Stimulated activated CD4-positive, alpha-beta T cell treated with anti-CD3 and anti-CD28 coated beads, Interleukin-12 subunit alpha, Interleukin-12 subunit beta, amount 100 ng/mL, for 48 hours (primary cell): Measurements from ENCODE around the gene ACOXL.

Experiments used
- DNase-seq, 3 donors: peaks; one replicate each; pipeline ENCODE4 v3.0.0-alpha.2; 2020; ENCODE audit warnings: low read depth in 2 of 3, low spot score in 1 of 3

The ACOXL gene

GRCh38 chr2:110790907-110791306 is 58.5 kb downstream of the ACOXL start:
- DNase-seq, result no peak

DNA sequence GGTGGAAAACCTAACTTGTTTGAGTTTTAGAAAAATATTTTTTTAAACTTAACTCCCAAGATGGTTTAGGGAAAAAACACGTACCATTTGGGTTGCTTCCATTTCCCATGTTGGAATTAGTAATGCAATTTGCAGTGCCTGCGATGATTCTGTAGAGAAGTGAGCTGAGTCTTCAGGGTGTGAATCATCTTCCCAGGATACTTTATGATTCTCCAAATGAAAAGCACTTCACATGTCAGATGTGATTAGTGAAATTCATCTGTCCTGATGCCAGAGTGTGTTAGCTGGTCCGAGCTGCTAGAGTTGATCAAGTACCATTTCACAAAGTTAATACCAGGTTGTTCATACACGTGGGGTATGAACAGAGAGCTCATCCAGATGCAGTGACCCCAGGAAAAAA is 59.1 kb downstream of the ACOXL start:
- DNase-seq, result no peak

- no peak for DNase-seq
These were observed 60.7 kb downstream of the ACOXL start for GRCh38 chr2:110793034-110793433.

GRCh38 chr2:110794390-110794789 is 62.0 kb downstream of the ACOXL start:
- DNase-seq, result no peak

DNA sequence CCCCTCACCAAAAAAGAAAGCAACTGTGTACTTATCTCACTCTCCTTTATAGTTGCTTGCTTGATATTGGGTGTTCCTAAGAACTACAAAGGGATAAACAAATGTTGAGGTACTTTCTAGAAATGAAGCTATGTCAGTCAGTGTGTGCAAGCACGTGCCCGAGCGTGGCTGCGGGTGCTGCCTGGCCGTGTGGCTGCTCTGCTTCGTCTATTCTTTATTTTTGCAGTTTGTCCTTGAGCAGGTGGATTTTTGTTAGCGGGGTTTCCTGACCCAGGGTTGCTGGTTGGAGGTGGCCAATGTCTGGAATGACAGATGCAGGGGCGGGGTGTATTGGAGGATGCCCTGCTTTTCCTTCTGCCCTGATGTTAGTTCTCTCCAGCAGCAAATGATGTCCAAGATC is 62.6 kb downstream of the ACOXL start:
- DNase-seq, result no peak

DNA sequence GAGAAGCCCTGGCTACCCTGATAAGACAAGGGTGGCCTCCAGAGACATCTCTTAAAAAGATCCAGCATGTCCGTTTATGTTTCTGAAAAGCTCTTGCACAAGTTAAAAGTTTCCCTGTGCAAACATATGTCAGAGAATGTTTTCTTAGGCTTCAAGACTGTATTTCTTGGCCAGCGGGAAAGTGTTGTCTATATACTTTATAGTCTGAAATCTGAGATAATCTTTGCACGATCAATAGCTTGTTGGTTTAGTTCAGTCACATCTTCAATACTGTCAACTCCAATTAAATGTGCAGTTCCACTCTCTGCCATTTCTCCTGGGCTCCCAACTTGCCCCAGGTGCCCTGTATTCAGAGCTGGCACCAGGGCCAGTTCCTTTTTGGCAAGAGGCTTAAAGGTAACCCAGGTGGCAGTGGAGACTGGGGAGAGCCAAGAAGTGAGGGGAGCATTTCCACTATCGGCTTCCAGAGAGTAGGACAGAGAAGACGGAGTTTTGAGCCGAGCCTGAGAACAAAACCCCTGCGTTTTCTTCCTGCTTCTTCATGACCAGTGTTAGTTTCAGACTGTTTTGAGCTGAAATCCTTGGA is 64.4 kb downstream of the ACOXL start:
- no peak for DNase-seq

DNA sequence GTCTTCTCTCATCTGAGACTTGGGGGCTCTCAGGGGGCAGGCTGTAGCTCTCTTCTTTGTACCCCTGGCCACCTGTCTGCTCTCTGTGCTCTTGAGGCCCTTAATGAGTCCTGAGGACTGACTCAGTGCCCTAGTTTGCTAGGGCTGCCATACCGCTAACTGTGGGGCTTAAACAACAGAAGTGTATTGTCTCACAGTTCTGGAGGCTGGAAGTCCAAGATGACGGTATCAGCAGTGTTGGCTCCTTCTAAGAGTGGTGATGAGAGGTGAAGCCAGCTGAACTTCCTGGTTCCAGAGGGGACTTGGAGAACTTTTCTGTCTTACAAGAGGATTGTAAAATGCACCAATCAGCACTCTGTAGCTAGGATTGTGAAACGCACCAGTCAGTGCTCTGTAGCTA is 67.0 kb downstream of the ACOXL start:
- DNase-seq, result no peak

DNA sequence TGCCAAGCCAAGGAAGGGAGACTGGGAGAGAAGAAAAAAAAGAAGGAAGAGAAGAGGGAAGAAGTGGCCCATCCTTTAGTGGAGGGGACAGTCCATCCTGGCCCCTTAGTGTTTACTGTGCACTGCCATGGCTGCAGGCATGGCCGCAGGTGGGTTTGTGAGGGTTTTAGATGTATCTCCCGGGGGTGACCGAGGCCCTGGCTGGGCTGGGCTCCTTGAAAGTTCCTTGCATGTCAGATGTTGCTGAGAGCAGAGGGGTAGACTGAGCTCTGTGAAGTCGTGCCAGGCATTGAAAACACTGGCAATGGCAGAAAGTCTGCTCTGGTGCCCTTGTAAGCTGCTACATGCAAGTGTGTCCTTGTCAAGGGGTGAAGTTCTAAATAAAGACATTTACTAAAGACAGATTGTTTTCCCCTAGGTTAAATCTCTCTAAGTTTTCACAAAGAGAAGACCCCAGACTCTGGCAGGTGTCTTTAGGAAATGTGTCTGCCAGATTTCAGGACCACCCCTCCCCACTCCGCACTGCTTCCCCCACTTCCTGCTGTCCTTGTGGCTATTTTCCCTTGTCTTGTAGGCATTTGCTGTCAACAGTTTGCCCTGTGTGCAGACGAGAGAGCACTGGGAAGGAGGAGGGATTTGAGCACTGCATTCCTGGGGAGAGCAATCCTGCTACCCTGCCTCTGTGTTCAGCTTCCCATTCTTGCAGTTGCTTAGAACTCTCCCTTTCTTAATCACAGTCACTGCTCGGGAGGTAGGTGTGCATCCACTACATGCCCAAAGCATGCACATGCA is 68.4 kb downstream of the ACOXL start:
- DNase-seq, result no peak

DNA sequence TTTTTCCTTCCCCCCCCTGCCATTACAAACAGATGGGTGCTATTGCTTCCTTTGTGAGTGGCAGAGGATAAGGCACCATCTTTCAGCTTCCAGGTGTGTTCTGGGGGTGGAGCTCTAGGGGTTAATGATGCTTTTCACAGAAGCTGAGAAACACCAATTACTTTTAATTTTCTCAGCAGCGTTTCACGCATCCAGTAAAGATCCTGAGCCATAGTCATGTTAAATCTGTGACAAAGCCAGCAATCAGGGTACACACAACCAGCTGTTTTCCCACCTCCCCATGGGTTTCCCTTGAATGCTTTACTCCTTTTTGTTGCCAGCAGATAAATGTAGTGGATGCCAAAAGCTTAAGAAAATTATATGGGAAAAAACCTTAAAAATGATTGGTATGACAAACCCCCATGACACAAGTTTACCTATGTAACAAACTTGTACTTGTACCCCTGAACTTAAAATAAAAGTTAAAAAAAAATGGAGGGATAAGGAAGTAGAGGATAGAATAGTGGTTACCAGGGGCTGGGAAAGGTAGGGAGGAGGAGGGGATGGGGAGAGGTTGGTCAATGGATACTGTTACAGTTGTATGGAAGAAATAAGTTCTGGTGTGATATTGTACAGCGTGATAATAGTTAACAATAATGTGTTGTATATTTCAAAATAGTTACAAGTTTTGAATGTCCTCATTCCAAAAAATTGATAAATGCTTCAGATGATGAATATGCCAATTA is 70.0 kb downstream of the ACOXL start:
- DNase-seq, result no peak

- no peak for DNase-seq
These were observed 72.1 kb downstream of the ACOXL start for GRCh38 chr2:110804433-110804832.

DNA sequence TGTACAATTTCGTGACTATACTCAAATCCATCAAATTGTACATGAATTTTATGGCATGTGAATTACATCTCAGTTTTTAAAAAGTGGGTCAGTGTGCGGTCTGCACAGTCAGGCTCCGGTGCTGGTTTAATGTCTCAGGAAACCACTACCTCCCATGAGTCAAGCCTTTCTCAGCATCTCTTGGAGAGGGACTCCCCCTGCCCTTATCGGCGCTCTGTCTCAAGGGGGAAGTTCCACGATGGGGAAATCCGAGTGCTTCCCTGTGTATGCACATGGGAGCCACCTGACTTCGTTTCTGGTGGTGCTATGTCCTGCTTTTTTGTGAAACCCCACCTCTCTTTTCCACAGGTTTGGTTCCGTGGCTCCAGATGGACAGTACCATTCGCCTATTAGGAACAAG is 72.5 kb downstream of the ACOXL start:
- peak; percentile 51 to 54 (median 54) for DNase-seq

- DNase-seq, result no peak
These were observed 73.6 kb downstream of the ACOXL start for GRCh38 chr2:110805894-110806452.

DNA sequence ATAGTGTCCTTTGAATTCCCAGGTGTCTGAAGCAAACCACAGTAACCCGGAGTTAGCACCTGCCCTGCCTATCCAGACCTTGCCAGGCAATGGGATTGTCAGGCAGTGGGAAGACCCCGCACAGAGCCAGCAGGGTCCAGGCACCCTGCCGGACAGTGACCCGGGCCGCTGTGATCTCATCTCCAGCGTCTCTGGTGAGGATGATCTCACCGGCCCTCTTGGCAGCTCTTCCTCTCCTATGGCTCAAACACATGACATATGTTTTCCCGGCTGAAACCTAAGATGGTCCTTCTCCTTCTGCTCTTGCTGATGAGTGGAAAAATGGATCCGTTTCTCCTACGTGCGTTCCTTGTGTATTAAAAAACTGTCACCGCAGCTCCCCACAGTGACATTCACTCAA is 75.1 kb downstream of the ACOXL start:
- DNase-seq, result no peak

DNA sequence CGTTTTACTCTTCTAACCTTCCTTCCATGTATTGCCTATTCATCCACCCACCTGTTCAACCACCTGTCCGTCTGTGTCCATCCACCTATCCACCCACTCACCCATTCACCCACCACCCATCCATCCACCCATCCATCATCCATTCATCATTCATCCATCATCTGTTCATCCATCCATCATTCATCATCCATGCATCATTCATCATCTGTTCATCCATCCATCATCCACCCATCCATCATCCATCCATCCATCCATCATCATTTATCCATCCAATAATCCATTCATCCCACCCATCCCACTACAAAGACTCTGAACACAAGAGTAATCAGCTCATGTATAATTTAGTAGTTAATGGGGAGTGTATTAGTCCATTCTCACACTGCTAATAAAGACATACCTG is 78.0 kb downstream of the ACOXL start:
- no peak for DNase-seq

GRCh38 chr2:110812726-110813645 is 80.6 kb downstream of the ACOXL start:
- DNase-seq, result no peak

DNA sequence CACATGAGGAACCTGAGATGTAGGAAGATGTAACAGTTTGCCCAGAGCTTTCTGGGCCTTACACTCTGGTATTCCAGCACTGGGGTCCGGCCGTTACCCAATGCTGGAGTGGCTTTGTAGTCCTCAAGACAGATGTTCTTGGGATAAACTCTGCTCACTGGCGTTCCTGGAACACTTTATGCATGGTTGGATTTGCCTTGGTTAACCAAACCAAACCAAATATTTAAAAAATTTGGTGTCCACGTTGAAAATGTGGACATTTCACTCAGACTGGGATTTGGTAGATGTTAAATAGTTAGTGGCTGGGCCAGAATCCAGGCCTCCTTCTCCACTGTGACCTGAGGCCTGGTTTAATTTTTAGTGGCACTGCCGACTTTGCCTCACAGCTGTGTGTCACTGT is 81.5 kb downstream of the ACOXL start:
- no peak for DNase-seq

DNA sequence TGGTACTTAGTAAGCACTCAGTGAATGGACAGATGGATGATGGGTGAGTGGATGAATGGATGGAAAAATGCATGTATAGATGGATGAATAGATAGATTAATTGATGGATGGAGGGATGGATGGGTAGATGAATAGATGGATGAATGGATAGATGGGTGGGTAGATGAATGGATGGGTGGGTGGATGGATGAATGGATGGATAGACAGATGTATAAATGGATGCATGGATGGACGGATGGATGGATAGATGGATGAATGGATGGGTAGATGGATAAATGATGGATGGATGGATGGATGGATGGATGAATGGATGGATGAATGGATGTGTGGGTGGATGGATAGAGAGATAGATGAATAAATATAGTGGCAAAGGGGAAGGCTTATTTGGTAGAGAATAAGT is 83.6 kb downstream of the ACOXL start:
- no peak for DNase-seq

DNA sequence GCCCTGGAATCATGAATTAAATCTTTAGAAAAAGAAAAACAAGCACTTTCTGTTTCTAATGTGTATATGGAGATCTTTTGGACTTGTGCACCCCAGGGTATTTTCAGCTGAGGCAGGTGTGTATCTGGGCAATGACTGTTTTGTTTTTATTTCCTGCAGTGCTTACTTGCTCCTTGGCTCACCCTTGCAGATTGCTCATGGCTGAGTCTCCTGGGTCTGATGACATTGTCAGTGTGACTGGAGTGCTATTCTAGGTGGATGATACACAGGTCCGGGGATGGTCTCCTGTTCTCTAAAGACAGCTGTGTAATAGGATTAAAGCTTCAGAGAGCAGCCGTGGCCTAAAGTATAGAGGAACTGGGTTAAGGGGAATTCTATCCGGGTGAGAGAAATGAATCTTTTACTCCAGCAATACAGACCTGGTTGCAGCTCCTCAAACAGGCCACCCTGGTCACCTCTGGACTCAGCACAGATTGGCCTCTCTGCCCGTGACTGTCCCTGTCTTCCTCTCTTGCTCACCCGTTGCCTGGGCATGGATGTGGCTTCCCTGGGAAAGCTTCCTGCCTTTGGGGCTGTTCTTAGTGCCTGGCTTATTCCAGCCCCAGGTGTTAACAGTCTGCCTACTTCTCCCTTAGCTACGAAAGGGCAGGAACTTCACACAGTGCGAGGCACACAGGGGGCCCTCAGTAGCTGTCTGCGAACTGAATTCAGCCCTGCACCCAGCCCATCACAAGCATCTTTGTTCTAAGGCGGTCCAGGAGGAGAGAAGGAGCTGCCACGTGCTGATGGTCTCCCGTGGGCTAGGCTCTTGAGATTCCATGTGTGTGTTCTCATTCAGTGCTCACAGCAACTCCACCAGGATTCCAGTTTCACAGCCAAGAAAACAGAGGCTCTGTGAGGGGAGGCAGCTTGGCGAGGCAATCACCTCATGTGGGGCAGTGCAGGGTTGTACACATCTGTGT is 84.3 kb downstream of the ACOXL start:
- no peak for DNase-seq

- no peak for DNase-seq
These were observed 86.6 kb downstream of the ACOXL start for GRCh38 chr2:110818767-110819481.
